Measurements from ENCODE around the gene GPHN.

DNA sequence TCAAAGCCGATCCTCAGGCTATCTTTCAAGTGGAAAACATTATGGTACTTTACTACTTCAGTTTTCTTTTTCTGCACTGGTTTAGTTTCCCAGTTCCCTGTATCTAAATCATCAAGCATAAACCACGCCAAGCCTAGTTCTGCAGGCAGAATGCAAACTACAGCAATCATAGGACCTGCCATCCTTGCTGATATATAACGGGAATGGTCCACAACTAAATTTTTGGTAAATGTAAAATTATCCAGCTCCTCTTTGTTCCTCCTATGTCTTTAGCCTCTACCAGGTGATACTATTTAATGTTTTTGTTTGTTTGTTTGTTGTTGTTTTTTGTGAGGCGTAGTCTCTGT lies 714.0 kb downstream of the GPHN start:
- no peak for TF ChIP-seq POLR2AphosphoS5 (IDR thresholded peaks at IDR 0.05; ENCODE audit: low read depth, low read length)
- no peak for TF ChIP-seq TAF1 (IDR thresholded peaks at IDR 0.05; ENCODE audit: borderline replicate concordance, insufficient read depth, low read length)
- TF ChIP-seq, protein P1, sequence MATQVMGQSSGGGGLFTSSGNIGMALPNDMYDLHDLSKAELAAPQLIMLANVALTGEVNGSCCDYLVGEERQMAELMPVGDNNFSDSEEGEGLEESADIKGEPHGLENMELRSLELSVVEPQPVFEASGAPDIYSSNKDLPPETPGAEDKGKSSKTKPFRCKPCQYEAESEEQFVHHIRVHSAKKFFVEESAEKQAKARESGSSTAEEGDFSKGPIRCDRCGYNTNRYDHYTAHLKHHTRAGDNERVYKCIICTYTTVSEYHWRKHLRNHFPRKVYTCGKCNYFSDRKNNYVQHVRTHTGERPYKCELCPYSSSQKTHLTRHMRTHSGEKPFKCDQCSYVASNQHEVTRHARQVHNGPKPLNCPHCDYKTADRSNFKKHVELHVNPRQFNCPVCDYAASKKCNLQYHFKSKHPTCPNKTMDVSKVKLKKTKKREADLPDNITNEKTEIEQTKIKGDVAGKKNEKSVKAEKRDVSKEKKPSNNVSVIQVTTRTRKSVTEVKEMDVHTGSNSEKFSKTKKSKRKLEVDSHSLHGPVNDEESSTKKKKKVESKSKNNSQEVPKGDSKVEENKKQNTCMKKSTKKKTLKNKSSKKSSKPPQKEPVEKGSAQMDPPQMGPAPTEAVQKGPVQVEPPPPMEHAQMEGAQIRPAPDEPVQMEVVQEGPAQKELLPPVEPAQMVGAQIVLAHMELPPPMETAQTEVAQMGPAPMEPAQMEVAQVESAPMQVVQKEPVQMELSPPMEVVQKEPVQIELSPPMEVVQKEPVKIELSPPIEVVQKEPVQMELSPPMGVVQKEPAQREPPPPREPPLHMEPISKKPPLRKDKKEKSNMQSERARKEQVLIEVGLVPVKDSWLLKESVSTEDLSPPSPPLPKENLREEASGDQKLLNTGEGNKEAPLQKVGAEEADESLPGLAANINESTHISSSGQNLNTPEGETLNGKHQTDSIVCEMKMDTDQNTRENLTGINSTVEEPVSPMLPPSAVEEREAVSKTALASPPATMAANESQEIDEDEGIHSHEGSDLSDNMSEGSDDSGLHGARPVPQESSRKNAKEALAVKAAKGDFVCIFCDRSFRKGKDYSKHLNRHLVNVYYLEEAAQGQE (IDR thresholded peaks at IDR 0.05; ENCODE audit: insufficient read depth in 1 of 2, low read depth in 2 of 2, low read length in 2 of 2), result no peak
- TF ChIP-seq SIN3A (IDR thresholded peaks at IDR 0.05; ENCODE audit: borderline replicate concordance, insufficient read depth, low read length), result no peak
- no peak for TF ChIP-seq FOXP2 (optimal IDR thresholded peaks at IDR 0.05; ENCODE audit: borderline replicate concordance, extremely low read depth, extremely low read length, insufficient read depth)

Measured in PFSK-1 (cell line).